IMR-90 (cell line): ENCODE data around the gene PPM1H. TPM values are rescaled to one million over a fixed set of nuclear protein-coding genes. Genes with fewer than 3 reads are reported as not detected.

Experiments used
- ATAC-seq: fragments of 200-7000 bp; cut with Tn5 transposase; 2 replicates; pipeline ENCODE4 v1.9.1; 2020; ENCODE audit warnings: low read depth, mild to moderate bottlenecking, moderate library complexity
- BruUV-seq: library from RNA; stranded (reverse); fragments of 400-500 nt; replicated peaks from 2 replicates; lab custom pipeline; 2021; lab: Mats Ljungman, UMichigan
- CTCF ChIA-PET: fragments of 300-600 bp; formaldehyde crosslinking; extraction: SDS; loops from one replicate; lab custom pipeline; 2021; ENCODE audit warnings: antibody characterized with exemption; lab: Yijun Ruan, JAX
- POLR2A ChIA-PET: fragments of 300-600 bp; sonication (Branson Sonifier 250); formaldehyde crosslinking; loops from one replicate; lab custom pipeline; 2022; ENCODE audit warnings: antibody characterized with exemption; ENCODE audit not compliant: unreplicated experiment; lab: Charles Lee
- DNase-seq: peaks from one replicate; pipeline ENCODE4 v3.0.0; 2013
- H2AFZ ChIP-seq: replicated peaks from 2 replicates; pipeline ENCODE3; 2013; ENCODE audit warnings: low read length, mild to moderate bottlenecking; ENCODE audit not compliant: poor library complexity
- H2AK5ac ChIP-seq: 2 replicates; pipeline ENCODE4 v1.6.1; 2013; ENCODE audit warnings: low read depth, low read length, inconsistent platforms
- H2AK9ac ChIP-seq: replicated peaks from 2 replicates; pipeline ENCODE3; 2013; ENCODE audit warnings: mild to moderate bottlenecking, low read depth, low read length, moderate library complexity; ENCODE audit not compliant: poor library complexity
- H2BK120ac ChIP-seq: 2 replicates; pipeline ENCODE4 v1.6.1; 2013; ENCODE audit warnings: low read depth, low read length, inconsistent platforms
- H2BK15ac ChIP-seq: 3 replicates; pipeline ENCODE4 v1.6.1; 2013; ENCODE audit warnings: low read depth, low read length, inconsistent platforms
- H2BK20ac ChIP-seq: 2 replicates; pipeline ENCODE4 v1.6.1; 2013; ENCODE audit warnings: low read depth, mild to moderate bottlenecking, inconsistent platforms, low read length, moderate library complexity
- H2BK5ac ChIP-seq: 2 replicates; pipeline ENCODE4 v1.6.1; 2013; ENCODE audit warnings: mild to moderate bottlenecking, low read depth, low read length, inconsistent platforms; ENCODE audit not compliant: poor library complexity, severe bottlenecking
- H3K14ac ChIP-seq: replicated peaks from 2 replicates; pipeline ENCODE4 v1.6.1; 2013; ENCODE audit warnings: low read depth, low read length, inconsistent platforms
- H3K18ac ChIP-seq: 2 replicates; pipeline ENCODE4 v1.6.1; 2013; ENCODE audit warnings: low read depth, low read length, control low read depth
- H3K23ac ChIP-seq: 2 replicates; pipeline ENCODE4 v1.6.1; 2013; ENCODE audit warnings: low read depth, low read length, inconsistent platforms
- H3K27ac ChIP-seq: 2 replicates; pipeline ENCODE4 v1.5.1; 2013; ENCODE audit warnings: mild to moderate bottlenecking, control low read depth, low read length; ENCODE audit not compliant: insufficient read depth
- H3K27me3 ChIP-seq: 2 replicates; pipeline ENCODE4 v1.6.1; 2013; ENCODE audit warnings: low read length; ENCODE audit not compliant: control insufficient read depth, insufficient read depth
- H3K36me3 ChIP-seq: 2 replicates; pipeline ENCODE4 v1.6.1; 2013; ENCODE audit warnings: low read length, mixed read lengths; ENCODE audit not compliant: control insufficient read depth, insufficient read depth
- H3K4ac ChIP-seq: 2 replicates; pipeline ENCODE4 v1.6.1; 2013; ENCODE audit warnings: low read depth, low read length, inconsistent platforms
- H3K4me1 ChIP-seq: 2 replicates; pipeline ENCODE4 v1.6.1; 2013; ENCODE audit warnings: low read length, mixed read lengths; ENCODE audit not compliant: control insufficient read depth, insufficient read depth
- H3K4me2 ChIP-seq: 2 replicates; pipeline ENCODE4 v1.6.1; 2013; ENCODE audit warnings: low read depth, mild to moderate bottlenecking, control low read depth, low read length, moderate library complexity
- H3K4me3 ChIP-seq: 2 replicates; pipeline ENCODE4 v1.5.1; 2013; ENCODE audit warnings: low read depth, mild to moderate bottlenecking, control low read depth, low read length, moderate library complexity; ENCODE audit not compliant: insufficient read depth
- H3K56ac ChIP-seq: 2 replicates; pipeline ENCODE4 v1.6.1; 2013; ENCODE audit warnings: low read length, inconsistent platforms; ENCODE audit not compliant: insufficient read depth; ENCODE audit errors: extremely low read depth
- H3K79me1 ChIP-seq, 2 experiments: 2 replicates each; pipeline ENCODE4 v1.6.1; 2013; ENCODE audit warnings: low read length in 2 of 2, inconsistent platforms in 1 of 2, low read depth in 1 of 2
- H3K9ac ChIP-seq: 2 replicates; pipeline ENCODE4 v1.6.1; 2013; ENCODE audit warnings: low read depth, low read length, control low read depth
- H3K9me1 ChIP-seq: 2 replicates; pipeline ENCODE4 v1.6.1; 2013; ENCODE audit warnings: low read length, inconsistent platforms; ENCODE audit not compliant: insufficient read depth
- H3K9me3 ChIP-seq: 2 replicates; pipeline ENCODE4 v1.6.1; 2013; ENCODE audit warnings: low read length; ENCODE audit not compliant: control insufficient read depth, insufficient read depth
- H4K20me1 ChIP-seq: 2 replicates; pipeline ENCODE4 v1.6.1; 2013; ENCODE audit warnings: low read length, inconsistent platforms; ENCODE audit not compliant: insufficient read depth
- H4K5ac ChIP-seq: 2 replicates; pipeline ENCODE4 v1.6.1; 2013; ENCODE audit warnings: mild to moderate bottlenecking, low read depth, low read length, control low read depth
- H4K8ac ChIP-seq, 2 experiments: 2 replicates each; pipeline ENCODE4 v1.6.1; 2013; ENCODE audit warnings: low read depth in 2 of 2, low read length in 2 of 2, control low read depth in 1 of 2, inconsistent platforms in 1 of 2
- H4K91ac ChIP-seq: 2 replicates; pipeline ENCODE4 v1.6.1; 2013; ENCODE audit warnings: low read depth, low read length, inconsistent platforms; ENCODE audit not compliant: insufficient read depth
- BHLHE40 ChIP-seq: fragments of 150-350 bp; IDR thresholded peaks from 2 replicates; pipeline ENCODE4 v1.6.1; 2016; ENCODE audit warnings: mild to moderate bottlenecking, low read depth, low read length
- CEBPB ChIP-seq: IDR thresholded peaks from 2 replicates; pipeline ENCODE4 v1.6.1; 2012; ENCODE audit warnings: low read depth, low read length, improper control_type of control experiment
- CHD1 ChIP-seq: IDR thresholded peaks from 2 replicates; pipeline ENCODE4 v1.6.1; 2012; ENCODE audit warnings: low read depth, low read length, improper control_type of control experiment
- FOS ChIP-seq: fragments of 150-350 bp; IDR thresholded peaks from 2 replicates; pipeline ENCODE4 v1.6.1; 2016; ENCODE audit warnings: low read depth, low read length
- MAFK ChIP-seq: IDR thresholded peaks from 2 replicates; pipeline ENCODE4 v1.6.1; 2012; ENCODE audit warnings: low read depth, low read length, improper control_type of control experiment
- MAZ ChIP-seq: IDR thresholded peaks from 2 replicates; pipeline ENCODE4 v1.6.1; 2012; ENCODE audit warnings: low read depth, mild to moderate bottlenecking, low read length, improper control_type of control experiment, moderate library complexity, borderline replicate concordance
- MXI1 ChIP-seq: IDR thresholded peaks from 2 replicates; pipeline ENCODE4 v1.6.1; 2012; ENCODE audit warnings: low read depth, mild to moderate bottlenecking, low read length, moderate library complexity, borderline replicate concordance
- NFE2L2 ChIP-seq: fragments of 150-350 bp; IDR thresholded peaks from 2 replicates; pipeline ENCODE4 v1.6.1; 2016; ENCODE audit warnings: low read depth, mild to moderate bottlenecking, low read length
- POLR2A ChIP-seq: IDR thresholded peaks from 2 replicates; pipeline ENCODE4 v1.6.1; 2012; ENCODE audit warnings: mild to moderate bottlenecking, low read depth, low read length
- RAD21 ChIP-seq: IDR thresholded peaks from 2 replicates; pipeline ENCODE4 v1.6.1; 2012; ENCODE audit warnings: low read length, improper control_type of control experiment
- RCOR1 ChIP-seq: IDR thresholded peaks from 2 replicates; pipeline ENCODE4 v1.6.1; 2012; ENCODE audit warnings: mild to moderate bottlenecking, low read length, improper control_type of control experiment; ENCODE audit not compliant: insufficient replicate concordance
- RFX5 ChIP-seq: IDR thresholded peaks from 2 replicates; pipeline ENCODE4 v1.8.0; 2012; ENCODE audit warnings: low read depth, mild to moderate bottlenecking, low read length, moderate library complexity
- SMC3 ChIP-seq: fragments of 150-350 bp; IDR thresholded peaks from 2 replicates; pipeline ENCODE4 v1.6.1; 2016; ENCODE audit warnings: low read depth, mild to moderate bottlenecking, antibody characterized with exemption, low read length, moderate library complexity
- WGBS, 2 experiments: methylation state at CpG; one replicate each; pipeline versions ENCODE4 v1.1.5 to v1.1.7; 2013; ENCODE audit warnings: missing lambda C conversion rate in 2 of 2; ENCODE audit not compliant: insufficient read length in 1 of 2; ENCODE audit errors: extremely low coverage in 2 of 2; 5-methylcytosine and 5-hydroxymethylcytosine counted together
- dilution Hi-C: fragments of 300-500 bp; cut with HindIII; formaldehyde crosslinking; loops from one replicate; pipeline ENCODE4 v1.14.3; 2018; ENCODE audit warnings: low sequenced_read_pairs; ENCODE audit not compliant: unreplicated experiment
- in situ Hi-C: fragments of 300-500 bp; cut with MboI; formaldehyde crosslinking; loops from 3 replicates; pipeline ENCODE4 v1.14.3; 2019; ENCODE audit warnings: low sequenced_read_pairs, inconsistent platforms, mixed read lengths
- intact Hi-C: fragments of 100-400 bp; cut with micrococcal nuclease; formaldehyde crosslinking; loops from 2 replicates; pipeline ENCODE4 v1.10.0; 2022
- polyA plus RNA-seq, 3 experiments: library from polyadenylated mRNA; depleted of rRNA; stranded (reverse); fragments of >200 nt; gene quantifications; 2 replicates each; pipeline ENCODE4 v1.2.3, GENCODE V29; 2012; ENCODE audit warnings: low replicate concordance in 1 of 3
- total RNA-seq: library from RNA; depleted of rRNA; stranded (reverse); fragments of >200 nt; gene quantifications from 2 replicates; pipeline ENCODE4 v1.2.3, GENCODE V29; 2012
- TF ChIP-seq, protein P1 (sequence below): fragments of 150-350 bp; IDR thresholded peaks from 2 replicates; pipeline ENCODE4 v1.6.1; 2016; ENCODE audit warnings: low read depth, mild to moderate bottlenecking, low read length, moderate library complexity, borderline replicate concordance
- TF ChIP-seq, protein P2 (sequence below): fragments of 150-350 bp; IDR thresholded peaks from 2 replicates; pipeline ENCODE4 v1.6.1; 2017; ENCODE audit warnings: mild to moderate bottlenecking, antibody characterized with exemption, low read length, low read depth
- TF ChIP-seq, protein P3 (sequence below): conservative IDR thresholded peaks from 2 replicates; pipeline ENCODE4 v1.5.1; 2012; ENCODE audit warnings: mild to moderate bottlenecking, low read depth, low read length, improper control_type of control experiment

The PPM1H gene
- total and polyA plus RNA-seq, 2 of the 4 experiments (the other 2 are of a cell fraction) = 0.14 to 0.18 TPM

DNA sequence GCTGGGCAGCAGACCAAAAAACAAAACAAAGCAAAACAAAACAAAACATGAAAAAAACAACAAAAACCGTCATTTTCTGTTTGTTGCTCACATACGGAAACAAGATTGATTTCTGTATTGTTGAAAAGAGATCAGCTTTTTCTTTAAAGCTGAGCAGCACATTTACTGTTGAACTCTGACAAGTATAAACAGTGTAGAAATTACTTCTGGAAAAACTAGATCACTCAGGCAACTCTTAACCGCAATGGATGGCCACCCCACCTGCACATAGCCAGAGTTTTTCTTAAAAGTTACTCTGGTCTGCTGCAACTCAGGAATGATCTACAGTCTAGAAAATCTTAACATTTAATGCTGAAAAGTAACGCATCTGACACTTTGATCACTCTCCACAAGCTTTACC is 80.9 kb downstream of the PPM1H start:
- dilution Hi-C loops = no loop called here
- intact Hi-C loops = no loop called here

More for the DNA sequence above, 80.9 kb downstream of the PPM1H start:
- Histone ChIP-seq H3K56ac (no peak overlapping the region), H2AFZ (no peak overlapping the region), H3K9me3 (no peaks in the 10 kb centered on the region), H3K9ac (no peak overlapping the region), H3K36me3 (no peaks in the 10 kb centered on the region), H4K20me1 (no peaks in the 10 kb centered on the region), H2AK9ac (no peak overlapping the region), H3K27ac (no peak overlapping the region), H3K9me1 (no peaks in the 10 kb centered on the region), H4K5ac (no peak overlapping the region), H3K27me3 (no peaks in the 10 kb centered on the region; the same call in none of the 2 replicates), H3K4me2 (no peak overlapping the region), H3K4me3 (no peak overlapping the region), H2BK20ac (no peak overlapping the region), H3K79me1 (no peaks in the 10 kb centered on the region), H3K23ac (no peak overlapping the region), H3K4ac (no peak overlapping the region), H2BK15ac (no peak overlapping the region), H4K91ac (no peak overlapping the region), H2BK5ac (no peak overlapping the region), H3K18ac (no peak overlapping the region), H4K8ac (no peak overlapping the region), H3K4me1 (no peaks in the 10 kb centered on the region), H3K14ac (no peak overlapping the region), H2BK120ac (no peak overlapping the region), H2AK5ac (no peak overlapping the region)
- no CpG with 5 or more reads among the region's 4 CpGs for WGBS, 2 experiments
- ChIA-PET POLR2A (interaction anchor here (0.6 kb wide), 1 partner anchor 12 kb away, joined by 3 read pairs; no protein-coding TSS in a partner anchor), CTCF (no interaction called here)
- DNase-seq (no peak), ATAC-seq (no peak)
- in situ Hi-C loops = no loop called here
- TF ChIP-seq MAZ = no peak
- TF ChIP-seq BHLHE40 = no peak
- TF ChIP-seq, protein P1, sequence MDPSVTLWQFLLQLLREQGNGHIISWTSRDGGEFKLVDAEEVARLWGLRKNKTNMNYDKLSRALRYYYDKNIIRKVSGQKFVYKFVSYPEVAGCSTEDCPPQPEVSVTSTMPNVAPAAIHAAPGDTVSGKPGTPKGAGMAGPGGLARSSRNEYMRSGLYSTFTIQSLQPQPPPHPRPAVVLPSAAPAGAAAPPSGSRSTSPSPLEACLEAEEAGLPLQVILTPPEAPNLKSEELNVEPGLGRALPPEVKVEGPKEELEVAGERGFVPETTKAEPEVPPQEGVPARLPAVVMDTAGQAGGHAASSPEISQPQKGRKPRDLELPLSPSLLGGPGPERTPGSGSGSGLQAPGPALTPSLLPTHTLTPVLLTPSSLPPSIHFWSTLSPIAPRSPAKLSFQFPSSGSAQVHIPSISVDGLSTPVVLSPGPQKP = no peak
- TF ChIP-seq RFX5 = no peak
- TF ChIP-seq POLR2A = no peak
- TF ChIP-seq RCOR1 = no peak
- TF ChIP-seq CHD1 = no peak
- TF ChIP-seq, protein P2, sequence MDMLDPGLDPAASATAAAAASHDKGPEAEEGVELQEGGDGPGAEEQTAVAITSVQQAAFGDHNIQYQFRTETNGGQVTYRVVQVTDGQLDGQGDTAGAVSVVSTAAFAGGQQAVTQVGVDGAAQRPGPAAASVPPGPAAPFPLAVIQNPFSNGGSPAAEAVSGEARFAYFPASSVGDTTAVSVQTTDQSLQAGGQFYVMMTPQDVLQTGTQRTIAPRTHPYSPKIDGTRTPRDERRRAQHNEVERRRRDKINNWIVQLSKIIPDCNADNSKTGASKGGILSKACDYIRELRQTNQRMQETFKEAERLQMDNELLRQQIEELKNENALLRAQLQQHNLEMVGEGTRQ = no peak
- TF ChIP-seq CEBPB = no peak
- no peak for TF ChIP-seq RAD21
- no peak for TF ChIP-seq MAFK
- no peak for TF ChIP-seq FOS
- TF ChIP-seq NFE2L2 = no peak
- no peak for TF ChIP-seq SMC3
- TF ChIP-seq MXI1 = no peak
- TF ChIP-seq, protein P3, sequence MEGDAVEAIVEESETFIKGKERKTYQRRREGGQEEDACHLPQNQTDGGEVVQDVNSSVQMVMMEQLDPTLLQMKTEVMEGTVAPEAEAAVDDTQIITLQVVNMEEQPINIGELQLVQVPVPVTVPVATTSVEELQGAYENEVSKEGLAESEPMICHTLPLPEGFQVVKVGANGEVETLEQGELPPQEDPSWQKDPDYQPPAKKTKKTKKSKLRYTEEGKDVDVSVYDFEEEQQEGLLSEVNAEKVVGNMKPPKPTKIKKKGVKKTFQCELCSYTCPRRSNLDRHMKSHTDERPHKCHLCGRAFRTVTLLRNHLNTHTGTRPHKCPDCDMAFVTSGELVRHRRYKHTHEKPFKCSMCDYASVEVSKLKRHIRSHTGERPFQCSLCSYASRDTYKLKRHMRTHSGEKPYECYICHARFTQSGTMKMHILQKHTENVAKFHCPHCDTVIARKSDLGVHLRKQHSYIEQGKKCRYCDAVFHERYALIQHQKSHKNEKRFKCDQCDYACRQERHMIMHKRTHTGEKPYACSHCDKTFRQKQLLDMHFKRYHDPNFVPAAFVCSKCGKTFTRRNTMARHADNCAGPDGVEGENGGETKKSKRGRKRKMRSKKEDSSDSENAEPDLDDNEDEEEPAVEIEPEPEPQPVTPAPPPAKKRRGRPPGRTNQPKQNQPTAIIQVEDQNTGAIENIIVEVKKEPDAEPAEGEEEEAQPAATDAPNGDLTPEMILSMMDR = no peak
- no TSS peak for BruUV-seq
